ENCODE measurements around the gene FUT4.

DNA sequence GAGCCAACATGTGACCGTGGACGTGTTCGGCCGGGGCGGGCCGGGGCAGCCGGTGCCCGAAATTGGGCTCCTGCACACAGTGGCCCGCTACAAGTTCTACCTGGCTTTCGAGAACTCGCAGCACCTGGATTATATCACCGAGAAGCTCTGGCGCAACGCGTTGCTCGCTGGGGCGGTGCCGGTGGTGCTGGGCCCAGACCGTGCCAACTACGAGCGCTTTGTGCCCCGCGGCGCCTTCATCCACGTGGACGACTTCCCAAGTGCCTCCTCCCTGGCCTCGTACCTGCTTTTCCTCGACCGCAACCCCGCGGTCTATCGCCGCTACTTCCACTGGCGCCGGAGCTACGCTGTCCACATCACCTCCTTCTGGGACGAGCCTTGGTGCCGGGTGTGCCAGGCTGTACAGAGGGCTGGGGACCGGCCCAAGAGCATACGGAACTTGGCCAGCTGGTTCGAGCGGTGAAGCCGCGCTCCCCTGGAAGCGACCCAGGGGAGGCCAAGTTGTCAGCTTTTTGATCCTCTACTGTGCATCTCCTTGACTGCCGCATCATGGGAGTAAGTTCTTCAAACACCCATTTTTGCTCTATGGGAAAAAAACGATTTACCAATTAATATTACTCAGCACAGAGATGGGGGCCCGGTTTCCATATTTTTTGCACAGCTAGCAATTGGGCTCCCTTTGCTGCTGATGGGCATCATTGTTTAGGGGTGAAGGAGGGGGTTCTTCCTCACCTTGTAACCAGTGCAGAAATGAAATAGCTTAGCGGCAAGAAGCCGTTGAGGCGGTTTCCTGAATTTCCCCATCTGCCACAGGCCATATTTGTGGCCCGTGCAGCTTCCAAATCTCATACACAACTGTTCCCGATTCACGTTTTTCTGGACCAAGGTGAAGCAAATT, 1.8 kb downstream of the FUT4 start:
- TF ChIP-seq, protein P1, sequence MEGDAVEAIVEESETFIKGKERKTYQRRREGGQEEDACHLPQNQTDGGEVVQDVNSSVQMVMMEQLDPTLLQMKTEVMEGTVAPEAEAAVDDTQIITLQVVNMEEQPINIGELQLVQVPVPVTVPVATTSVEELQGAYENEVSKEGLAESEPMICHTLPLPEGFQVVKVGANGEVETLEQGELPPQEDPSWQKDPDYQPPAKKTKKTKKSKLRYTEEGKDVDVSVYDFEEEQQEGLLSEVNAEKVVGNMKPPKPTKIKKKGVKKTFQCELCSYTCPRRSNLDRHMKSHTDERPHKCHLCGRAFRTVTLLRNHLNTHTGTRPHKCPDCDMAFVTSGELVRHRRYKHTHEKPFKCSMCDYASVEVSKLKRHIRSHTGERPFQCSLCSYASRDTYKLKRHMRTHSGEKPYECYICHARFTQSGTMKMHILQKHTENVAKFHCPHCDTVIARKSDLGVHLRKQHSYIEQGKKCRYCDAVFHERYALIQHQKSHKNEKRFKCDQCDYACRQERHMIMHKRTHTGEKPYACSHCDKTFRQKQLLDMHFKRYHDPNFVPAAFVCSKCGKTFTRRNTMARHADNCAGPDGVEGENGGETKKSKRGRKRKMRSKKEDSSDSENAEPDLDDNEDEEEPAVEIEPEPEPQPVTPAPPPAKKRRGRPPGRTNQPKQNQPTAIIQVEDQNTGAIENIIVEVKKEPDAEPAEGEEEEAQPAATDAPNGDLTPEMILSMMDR (IDR thresholded peaks at IDR 0.05): no peak
- TF ChIP-seq POLR2A (IDR thresholded peaks at IDR 0.05): no peak

Data from stomach (tissue), 4 donors.